OCI-LY7 (cell line): ENCODE measurements around the gene ZFYVE28. TPM values are rescaled to one million over a fixed set of nuclear protein-coding genes. Genes with fewer than 3 reads are reported as not detected.

Experiments used
- BruUV-seq: library from RNA; stranded (reverse); fragments of 400-500 nt; replicated peaks from 2 replicates; lab custom pipeline; 2021; lab: Mats Ljungman, UMichigan
- CTCF ChIA-PET: fragments of 300-600 bp; sonication (Branson Sonifier 250); formaldehyde crosslinking; loops from one replicate; lab custom pipeline; 2022; ENCODE audit warnings: antibody characterized with exemption; ENCODE audit not compliant: unreplicated experiment; lab: Charles Lee
- POLR2A ChIA-PET: fragments of 300-600 bp; sonication (Branson Sonifier 250); formaldehyde crosslinking; loops from one replicate; lab custom pipeline; 2022; ENCODE audit warnings: antibody characterized with exemption; lab: Charles Lee
- DNase-seq: peaks from one replicate; pipeline ENCODE4 v3.0.0-alpha.2; 2015; ENCODE audit warnings: low spot score
- H2AFZ ChIP-seq: fragments of 200-600 bp; sonication (generic), shearing (Covaris generic); 2 replicates; pipeline ENCODE4 v1.6.1; 2014; ENCODE audit warnings: mild to moderate bottlenecking, antibody characterized with exemption, low read length, moderate library complexity
- H3K27ac ChIP-seq: fragments of 200-600 bp; sonication (generic); 2 replicates; pipeline ENCODE4 v1.5.1; 2014; ENCODE audit warnings: mixed run types, low read depth, mild to moderate bottlenecking, moderate library complexity, low read length, inconsistent platforms; ENCODE audit not compliant: poor library complexity, severe bottlenecking
- H3K36me3 ChIP-seq: fragments of 200-600 bp; sonication (generic); 2 replicates; pipeline ENCODE4 v1.6.1; 2014; ENCODE audit warnings: mild to moderate bottlenecking, antibody characterized with exemption, low read length, moderate library complexity, mixed read lengths; ENCODE audit not compliant: insufficient read depth
- H3K4me1 ChIP-seq: fragments of 200-600 bp; sonication (generic); 2 replicates; pipeline ENCODE4 v1.5.1; 2014; ENCODE audit warnings: mild to moderate bottlenecking, low read length; ENCODE audit not compliant: insufficient read depth, poor library complexity, severe bottlenecking
- H3K4me2 ChIP-seq: fragments of 200-600 bp; sonication (generic); 2 replicates; pipeline ENCODE4 v1.6.1; 2014; ENCODE audit warnings: mild to moderate bottlenecking, low read length
- H3K4me3 ChIP-seq: fragments of 200-600 bp; sonication (generic); 2 replicates; pipeline ENCODE4 v1.5.1; 2014; ENCODE audit warnings: mild to moderate bottlenecking, low read depth, low read length; ENCODE audit not compliant: poor library complexity, severe bottlenecking
- H3K79me2 ChIP-seq: fragments of 200-600 bp; sonication (generic); 2 replicates; pipeline ENCODE4 v1.6.1; 2016; ENCODE audit warnings: low read depth, mild to moderate bottlenecking, low read length, moderate library complexity, mixed read lengths; ENCODE audit not compliant: insufficient read depth
- H3K9me2 ChIP-seq: fragments of 200-600 bp; sonication (generic); 2 replicates; pipeline ENCODE4 v1.6.1; 2016; ENCODE audit warnings: mild to moderate bottlenecking, low read length, mixed read lengths; ENCODE audit not compliant: insufficient read depth
- H3K9me3 ChIP-seq: fragments of 200-600 bp; sonication (generic); 2 replicates; pipeline ENCODE4 v1.6.1; 2014; ENCODE audit warnings: mild to moderate bottlenecking, mixed run types, low read length, mixed read lengths
- H4K20me1 ChIP-seq: fragments of 200-600 bp; sonication (generic); 2 replicates; pipeline ENCODE4 v1.6.1; 2014; ENCODE audit warnings: mild to moderate bottlenecking, antibody characterized with exemption, low read length, moderate library complexity, mixed read lengths; ENCODE audit not compliant: insufficient read depth
- CTCF ChIP-seq: fragments of 200-600 bp; sonication (generic); conservative IDR thresholded peaks from 2 replicates; pipeline ENCODE4 v1.5.1; 2014; ENCODE audit warnings: mild to moderate bottlenecking, antibody characterized with exemption, low read length, moderate library complexity, mixed read lengths
- EZH2phosphoT487 ChIP-seq: fragments of 200-600 bp; sonication (generic); IDR thresholded peaks from 2 replicates; pipeline ENCODE4 v1.6.1; 2018; ENCODE audit warnings: low read depth, borderline replicate concordance, mild to moderate bottlenecking, mixed run types, antibody characterized with exemption, low read length, moderate library complexity, mixed read lengths
- intact Hi-C: fragments of 100-400 bp; cut with micrococcal nuclease; formaldehyde crosslinking; loops from one replicate; pipeline ENCODE4 v1.10.0; 2022; ENCODE audit not compliant: unreplicated experiment
- total RNA-seq, 2 experiments: library from RNA; depleted of rRNA in 1 of 2; stranded (reverse); fragments of >200 nt in 1 of 2; shearing (Covaris generic) in 1 of 2; gene quantifications; 2 replicates each; pipeline ENCODE4 v1.2.3, GENCODE V29; 2014 to 2022

ZFYVE28 gene
- total RNA-seq, 2 experiments from 2014 or later, result 0.32 TPM; not detected in 1

GRCh38 chr4:2296631-2297601, 121.5 kb downstream of the ZFYVE28 start:
- intact Hi-C loops, result no loop called here

GRCh38 chr4:2295900-2296442, 122.5 kb downstream of the ZFYVE28 start:
- H3K4me3 ChIP-seq, result no peak overlapping the region
- no peaks in the 10 kb centered on the region for H3K79me2 ChIP-seq
- H2AFZ ChIP-seq, result peak overlapping the region; percentile 68
- H3K9me3 ChIP-seq, result no peaks in the 10 kb centered on the region
- H3K36me3 ChIP-seq, result no peaks in the 10 kb centered on the region
- H3K9me2 ChIP-seq, result no peaks in the 10 kb centered on the region
- H3K4me2 ChIP-seq, result peak overlapping the region; percentile 63
- BruUV-seq, result no TSS peak
- peak overlapping the region; percentile 31 for H3K27ac ChIP-seq
- DNase-seq, result no peak
- H3K4me1 ChIP-seq, result peaks cover 41% of the 10 kb centered on the region
- ChIA-PET POLR2A (interaction anchor here (0.6 kb wide), 1 partner anchor 16 kb away, joined by 3 read pairs; no protein-coding TSS in a partner anchor), CTCF (interaction anchor here (0.6 kb wide), 1 partner anchor 123 kb away, joined by 3 read pairs; the partner anchor contains the start of gene CFAP99)
- no peaks in the 10 kb centered on the region for H4K20me1 ChIP-seq
- no peak for TF ChIP-seq EZH2phosphoT487
- TF ChIP-seq CTCF, result no peak
- intact Hi-C loops, result no loop called here

More at GRCh38 chr4:2296631-2297601, 121.5 kb downstream of the ZFYVE28 start:
- BruUV-seq, result no TSS peak
- Histone ChIP-seq H4K20me1 (no peaks in the 10 kb centered on the region), H3K27ac (peak overlapping the region; percentile 31), H3K4me1 (peaks cover 33% of the 10 kb centered on the region), H3K79me2 (no peaks in the 10 kb centered on the region), H3K4me2 (peak overlapping the region; percentile 63), H3K4me3 (no peak overlapping the region), H3K36me3 (no peaks in the 10 kb centered on the region), H3K9me3 (no peaks in the 10 kb centered on the region), H3K9me2 (no peaks in the 10 kb centered on the region), H2AFZ (peak overlapping the region; percentile 68)
- peak; percentile 79 for DNase-seq
- ChIA-PET CTCF (interaction anchor here (0.6 to 0.9 kb wide), 3 partner anchors 14 to 34 kb away, joined by 3 read pairs; no protein-coding TSS in a partner anchor), POLR2A (interaction anchor here (0.6 kb wide), 1 partner anchor 30 kb away, joined by 4 read pairs; no protein-coding TSS in a partner anchor)
- no peak for TF ChIP-seq CTCF
- TF ChIP-seq EZH2phosphoT487, result no peak
